DND-41 (cell line): ENCODE data around the gene PARP6.

Experiments used
- CTCF ChIP-seq: IDR thresholded peaks from 2 replicates; pipeline ENCODE4 v1.5.1; 2012; ENCODE audit warnings: borderline replicate concordance, low read length, moderate library complexity, mild to moderate bottlenecking; ENCODE audit not compliant: poor library complexity, severe bottlenecking; ENCODE audit errors: extremely low read depth
- EZH2 ChIP-seq: IDR thresholded peaks from 3 replicates; pipeline ENCODE4 v1.6.1; 2012; ENCODE audit warnings: borderline replicate concordance, low read depth, mild to moderate bottlenecking, moderate library complexity, low read length, inconsistent platforms; ENCODE audit not compliant: severe bottlenecking

GRCh38 chr15:72280751-72281150 lies 8.4 kb upstream of the PARP6 start:
- TF ChIP-seq CTCF (no peak), EZH2 (no peak)
